NCI-H1105 treated with DMSO at 0.1 percent for 48 hours (cell line): Measurements from ENCODE around the gene ORC4.

Experiments used
- DNase-seq: peaks from one replicate; lab custom pipeline; 2025; lab: John Stamatoyannopoulos, UW

Gene ORC4

DNA sequence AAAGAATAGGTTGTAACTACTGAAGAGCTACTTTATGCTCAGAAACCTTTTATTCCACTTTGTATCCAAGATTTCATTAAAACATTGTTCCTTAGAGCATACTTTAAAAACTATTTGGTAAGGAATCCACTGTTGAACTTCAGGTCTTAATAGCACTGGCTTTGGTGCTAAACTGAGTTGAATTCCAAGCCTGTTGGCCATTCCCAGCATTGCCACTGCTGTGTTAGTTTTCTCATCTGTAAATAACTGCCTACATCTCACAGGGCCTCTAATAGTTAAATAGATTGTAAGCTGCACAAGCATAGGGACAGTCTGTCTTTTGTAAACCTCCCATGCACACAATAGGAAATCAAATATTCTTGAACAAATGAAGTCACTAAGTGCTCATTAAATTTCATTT lies 86.6 kb downstream of the ORC4 start:
- no peak for DNase-seq

DNA sequence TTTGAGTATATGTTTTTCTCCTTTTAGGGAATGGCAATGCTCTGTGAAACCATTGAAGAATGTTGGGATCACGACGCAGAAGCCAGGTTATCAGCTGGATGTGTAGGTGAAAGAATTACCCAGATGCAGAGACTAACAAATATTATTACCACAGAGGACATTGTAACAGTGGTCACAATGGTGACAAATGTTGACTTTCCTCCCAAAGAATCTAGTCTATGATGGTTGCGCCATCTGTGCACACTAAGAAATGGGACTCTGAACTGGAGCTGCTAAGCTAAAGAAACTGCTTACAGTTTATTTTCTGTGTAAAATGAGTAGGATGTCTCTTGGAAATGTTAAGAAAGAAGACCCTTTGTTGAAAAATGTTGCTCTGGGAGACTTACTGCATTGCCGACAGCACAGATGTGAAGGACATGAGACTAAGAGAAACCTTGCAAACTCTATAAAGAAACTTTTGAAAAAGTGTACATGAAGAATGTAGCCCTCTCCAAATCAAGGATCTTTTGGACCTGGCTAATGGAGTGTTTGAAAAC lies 93.4 kb downstream of the ORC4 start:
- DNase-seq: no peak

DNA sequence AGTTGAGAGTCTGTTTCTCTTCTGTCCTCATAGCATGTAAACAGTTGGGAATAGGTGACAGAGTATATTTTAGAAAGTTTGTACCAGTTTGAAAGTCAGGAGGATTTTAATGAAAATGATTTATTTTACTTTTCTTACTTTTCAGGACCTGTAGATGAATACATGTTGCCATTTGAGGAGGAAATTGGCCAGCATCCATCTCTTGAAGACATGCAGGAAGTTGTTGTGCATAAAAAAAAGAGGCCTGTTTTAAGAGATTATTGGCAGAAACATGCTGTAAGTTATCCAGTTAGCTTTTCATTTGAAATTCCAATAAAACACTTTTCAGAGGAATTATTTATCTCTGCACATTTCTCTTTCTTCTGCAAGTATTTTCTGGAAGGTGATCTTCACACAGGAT lies 94.7 kb downstream of the ORC4 start:
- DNase-seq: no peak

DNA sequence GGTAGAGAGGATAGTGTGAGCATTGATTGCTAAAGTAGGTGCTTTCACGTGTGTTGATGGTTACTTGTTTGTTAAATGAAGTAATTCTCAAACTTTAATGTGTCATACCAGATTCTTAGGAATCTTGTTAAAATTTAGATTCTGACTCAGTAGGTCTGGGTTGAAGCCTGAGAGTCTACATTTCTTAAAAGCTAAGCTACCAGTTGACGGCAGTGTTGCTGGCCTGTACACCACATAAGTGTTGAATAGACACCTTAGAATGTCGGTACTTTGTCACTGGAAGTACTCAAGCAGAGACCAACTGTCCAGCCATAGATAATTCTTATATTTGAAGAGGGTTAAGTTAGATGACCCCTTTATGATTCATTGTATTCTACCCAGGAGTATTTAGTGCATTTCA lies 95.9 kb downstream of the ORC4 start:
- no peak for DNase-seq

DNA sequence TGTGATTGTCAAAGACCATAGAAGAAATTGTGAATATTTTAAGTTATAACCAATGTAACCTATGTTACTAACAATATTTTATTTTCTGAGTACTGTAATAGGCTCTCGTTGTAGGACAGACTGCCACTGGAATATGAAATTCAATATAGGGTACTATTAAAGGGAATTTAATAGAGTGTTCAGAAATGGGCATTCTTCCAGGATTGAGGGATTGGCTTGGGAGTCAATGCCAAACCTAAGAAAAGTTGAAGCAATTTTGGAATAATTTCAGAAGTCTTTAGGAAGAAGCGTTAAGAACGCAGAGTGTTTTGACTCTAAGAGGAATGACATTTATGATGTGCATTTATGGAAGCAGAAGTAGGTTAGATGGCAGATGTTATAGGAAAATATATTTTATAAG lies 96.7 kb downstream of the ORC4 start:
- DNase-seq: peak; percentile 27

DNA sequence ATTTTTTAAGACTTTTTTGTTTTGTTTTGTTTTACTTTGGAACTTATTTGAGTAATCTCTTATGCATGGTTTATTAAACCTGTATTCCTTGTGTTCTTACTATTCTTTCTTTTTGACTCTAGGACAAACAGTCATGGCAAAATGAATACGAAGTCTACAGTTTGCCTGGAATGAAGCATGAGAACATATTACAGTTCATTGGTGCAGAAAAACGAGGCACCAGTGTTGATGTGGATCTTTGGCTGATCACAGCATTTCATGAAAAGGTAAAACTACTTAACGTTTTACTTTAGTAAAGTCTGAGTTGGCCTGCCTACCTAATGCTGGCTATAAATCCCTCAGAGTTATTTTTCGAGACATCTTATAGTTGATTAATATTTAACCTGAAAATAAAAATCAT lies 103.4 kb downstream of the ORC4 start:
- DNase-seq: no peak

DNA sequence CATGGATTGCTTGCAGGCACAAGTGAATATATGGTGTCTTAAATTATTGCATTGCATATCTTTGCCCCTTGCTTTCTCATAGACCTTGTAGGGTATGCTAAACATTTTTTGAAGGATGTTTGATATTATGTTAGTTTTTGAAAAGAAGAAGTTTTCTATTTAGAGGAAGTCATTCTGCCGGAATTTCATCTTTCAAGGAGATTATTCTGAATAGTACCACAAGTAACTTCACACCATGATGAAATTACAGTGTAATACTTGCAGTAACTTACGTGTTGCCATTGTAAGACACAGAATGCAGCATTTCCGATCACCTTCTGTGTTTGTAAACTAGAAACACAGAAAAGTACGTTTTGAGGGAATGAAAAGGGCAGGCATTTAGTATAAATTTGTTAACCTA lies 103.8 kb downstream of the ORC4 start:
- DNase-seq: no peak

DNA sequence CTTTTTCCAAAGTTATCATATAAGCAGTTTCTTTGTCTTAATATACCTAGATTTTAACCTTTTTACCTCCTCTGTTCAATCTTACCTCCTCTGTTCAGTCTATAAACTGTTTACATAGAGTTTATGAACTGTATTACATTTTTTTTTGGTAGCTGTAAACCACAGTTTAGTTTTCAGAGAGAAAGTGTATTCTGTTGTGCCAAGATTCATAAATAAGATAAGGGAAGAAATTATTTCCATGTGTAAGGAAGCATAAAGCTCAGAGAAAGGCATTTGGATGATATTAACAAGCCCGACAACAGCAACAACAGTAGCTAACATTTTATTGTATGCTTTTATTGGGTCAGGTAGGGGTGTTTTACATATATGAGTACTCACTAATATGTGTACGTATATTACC lies 104.5 kb downstream of the ORC4 start:
- DNase-seq: no peak

DNA sequence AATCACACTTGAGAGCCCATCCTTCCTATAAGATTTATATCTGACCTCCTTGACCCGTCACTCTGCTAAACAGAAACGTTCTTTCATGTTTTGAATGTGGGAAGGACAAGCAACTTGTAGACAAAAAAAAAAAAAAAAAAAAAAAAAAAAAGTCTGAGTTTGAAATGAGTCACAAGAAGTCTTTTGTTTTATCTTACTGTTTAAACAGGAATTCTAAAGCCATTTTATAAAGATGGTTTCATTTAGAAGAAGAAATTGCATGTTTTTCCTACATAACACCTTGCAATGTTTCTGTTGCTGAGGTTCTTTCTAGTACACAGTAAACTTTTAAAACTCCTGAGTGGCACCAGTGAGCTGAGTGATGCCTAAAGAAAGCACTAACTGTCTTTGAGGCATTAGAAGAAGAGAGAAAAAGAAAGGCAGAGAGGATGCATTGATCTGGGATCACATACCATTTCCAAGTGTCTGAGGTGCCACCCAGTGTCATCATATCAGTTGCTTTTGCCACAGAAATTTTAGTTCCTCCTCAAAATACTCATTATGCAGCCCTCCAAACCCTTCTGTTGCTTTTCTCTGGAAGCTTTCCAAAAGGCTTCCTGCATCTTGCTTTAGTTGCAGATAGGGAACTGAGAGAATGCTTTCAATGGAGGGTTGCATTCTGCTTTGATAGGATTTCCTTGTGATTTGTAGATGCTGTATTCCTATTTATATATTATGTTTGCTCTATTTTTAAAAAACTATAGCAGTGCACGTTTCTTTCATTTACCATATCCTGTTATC lies 106.6 kb downstream of the ORC4 start:
- peak; percentile 46 for DNase-seq

DNA sequence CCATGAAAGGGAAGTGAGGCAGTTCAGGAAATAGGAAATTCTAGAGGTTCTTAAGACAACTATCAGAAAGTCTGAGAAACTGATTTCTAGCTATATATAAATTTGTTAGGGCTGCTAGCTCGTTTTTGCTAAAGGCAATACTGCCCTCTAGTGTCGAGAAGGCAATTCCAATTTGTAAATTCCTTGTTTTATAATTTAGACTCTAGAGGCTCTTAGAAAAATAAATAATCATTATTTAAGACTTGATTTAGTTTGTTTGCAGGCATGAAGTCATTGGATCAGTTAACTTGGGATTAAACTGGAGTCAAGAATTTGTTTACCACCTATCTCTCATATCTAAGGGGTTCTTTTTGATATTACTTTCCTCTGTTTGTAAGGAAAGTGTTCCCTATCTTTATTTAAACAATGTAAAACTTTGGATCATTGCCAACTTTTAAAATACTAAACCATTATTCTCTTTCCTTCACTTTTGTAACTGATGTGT lies 109.5 kb downstream of the ORC4 start:
- peak; percentile 59 for DNase-seq

DNA sequence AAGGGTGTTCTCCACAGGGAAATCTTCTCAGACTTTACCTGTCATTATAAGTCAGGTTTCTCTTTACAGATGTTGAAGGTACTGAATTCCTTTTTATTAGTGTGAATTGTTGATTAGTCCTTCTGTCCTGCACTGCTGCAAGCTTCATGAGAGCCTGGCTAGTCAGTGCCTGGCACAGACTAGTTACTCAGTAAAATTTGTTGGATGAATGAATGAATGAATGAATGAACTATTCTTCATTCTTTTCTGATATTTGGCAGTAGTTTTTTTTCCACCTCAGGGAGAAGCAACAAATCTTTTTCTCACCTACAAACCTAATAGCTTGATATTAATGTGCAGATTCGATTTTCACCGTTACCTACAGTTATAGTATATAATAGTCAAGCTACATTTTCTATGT lies 111.4 kb downstream of the ORC4 start:
- no peak for DNase-seq

DNA sequence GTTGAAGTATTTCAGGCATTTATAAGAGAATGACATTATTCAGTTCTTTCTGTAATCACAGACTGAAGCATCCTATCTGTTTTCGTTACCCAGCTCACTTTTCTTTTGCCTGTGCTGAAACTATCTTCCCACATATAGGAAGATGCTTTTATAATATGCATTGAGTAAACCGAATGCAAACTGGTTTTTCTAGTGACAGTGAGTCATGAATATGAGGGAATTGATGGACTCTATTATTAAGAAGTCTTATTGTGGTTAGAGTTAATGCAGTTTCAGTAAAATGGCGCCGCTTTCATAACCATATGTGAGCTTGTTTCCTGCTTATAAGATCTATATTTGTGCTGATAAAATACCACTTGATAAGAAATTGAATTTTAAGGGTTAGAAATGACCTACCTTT lies 116.5 kb downstream of the ORC4 start:
- no peak for DNase-seq

DNA sequence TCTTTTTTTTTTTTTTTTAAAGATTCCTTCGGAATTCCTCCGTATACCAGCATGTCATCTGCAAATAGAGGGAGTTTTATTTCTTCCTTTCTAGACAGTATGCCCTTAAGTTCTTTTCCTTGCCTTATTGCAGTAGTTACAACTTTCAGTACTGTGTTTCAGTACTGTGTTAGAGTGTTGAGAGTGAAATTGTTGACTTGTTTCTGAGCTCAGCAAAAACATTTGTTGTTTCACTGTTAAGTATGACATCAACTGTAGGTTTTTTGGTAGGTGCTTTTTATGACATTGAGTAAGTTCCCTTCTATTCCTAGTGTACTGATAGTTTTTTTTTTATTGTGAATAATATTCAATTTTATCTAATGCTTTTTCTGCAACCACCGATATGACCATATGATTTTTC lies 131.9 kb downstream of the ORC4 start:
- no peak for DNase-seq

DNA sequence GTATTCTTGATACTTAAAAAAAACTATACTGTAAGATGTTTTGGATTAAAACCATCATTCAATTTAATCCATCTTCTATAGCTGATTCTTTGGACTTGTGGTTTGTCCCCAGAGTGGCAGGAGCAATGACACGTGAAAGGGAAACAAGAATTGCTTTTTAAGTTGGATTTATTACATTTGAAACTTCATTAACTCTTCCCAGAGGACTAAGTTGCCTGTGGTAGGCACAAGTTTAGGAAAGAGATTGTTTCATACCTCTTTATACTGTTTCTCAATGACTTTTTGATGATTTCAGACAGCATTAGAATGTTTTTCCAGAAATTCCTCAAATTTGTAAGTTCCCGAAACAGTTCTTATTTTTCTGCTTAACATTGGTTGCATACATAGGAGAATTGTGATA lies 134.4 kb downstream of the ORC4 start:
- DNase-seq: no peak

DNA sequence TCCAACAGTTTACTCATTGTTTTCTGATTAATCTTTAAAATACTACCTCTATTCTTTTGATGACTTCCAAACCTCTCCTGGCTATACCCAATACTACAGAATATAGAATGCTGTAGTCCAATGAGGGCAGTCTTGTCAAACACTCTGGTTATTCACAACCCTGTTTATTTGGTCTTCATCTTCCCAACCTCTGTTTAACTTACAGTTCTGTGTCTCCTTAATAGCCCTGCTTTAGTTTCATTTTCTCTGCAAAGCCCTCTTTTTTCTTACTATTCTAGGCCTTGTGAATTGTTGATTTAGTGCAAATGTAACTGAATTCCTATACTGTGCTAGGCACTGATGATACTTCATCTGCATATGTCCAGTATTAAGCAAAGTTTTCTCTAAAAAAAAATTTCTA lies 135.7 kb downstream of the ORC4 start:
- DNase-seq: no peak

DNA sequence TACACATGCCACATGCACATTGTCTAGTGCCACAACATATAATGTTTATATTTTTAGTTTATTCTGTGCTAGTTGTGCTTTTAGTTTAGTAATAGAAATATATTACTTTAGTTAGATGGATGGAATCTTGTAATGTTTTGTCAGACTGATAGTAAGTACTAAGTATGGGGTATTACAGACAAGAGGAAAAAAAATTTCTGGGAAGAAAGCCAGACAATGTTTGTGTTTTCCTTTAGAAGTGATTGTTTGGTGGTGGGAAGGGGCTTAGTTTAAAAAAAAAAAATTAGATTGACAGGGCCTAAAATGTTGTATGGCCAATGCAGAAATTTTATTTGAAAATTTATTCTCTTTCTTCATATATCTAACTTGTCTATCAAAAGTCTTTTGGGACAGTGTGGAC lies 137.9 kb downstream of the ORC4 start:
- DNase-seq: peak; percentile 10
